ENCODE results near the gene TBC1D13. TPM values are rescaled to one million over a fixed set of nuclear protein-coding genes. Genes with fewer than 3 reads are reported as not detected.

The TBC1D13 gene
- total RNA-seq, 1 donor from 2014 or later: 19.8 TPM

GRCh38 chr9:128800061-128800460 is 13.0 kb downstream of the TBC1D13 start:
- H3K9me3 ChIP-seq: no peaks in the 10 kb centered on the region
- H3K36me3 ChIP-seq: peaks cover 64 to 82% of the 10 kb centered on the region in 2 donors
- no peak for DNase-seq (ENCODE audit: low spot score in 2 of 2)
- H3K27me3 ChIP-seq: no peaks in the 10 kb centered on the region
- H3K4me3 ChIP-seq: no peak overlapping the region
- no peak overlapping the region for H3K27ac ChIP-seq
- no peaks in the 10 kb centered on the region for H3K4me1 ChIP-seq
- TF ChIP-seq, protein P1, sequence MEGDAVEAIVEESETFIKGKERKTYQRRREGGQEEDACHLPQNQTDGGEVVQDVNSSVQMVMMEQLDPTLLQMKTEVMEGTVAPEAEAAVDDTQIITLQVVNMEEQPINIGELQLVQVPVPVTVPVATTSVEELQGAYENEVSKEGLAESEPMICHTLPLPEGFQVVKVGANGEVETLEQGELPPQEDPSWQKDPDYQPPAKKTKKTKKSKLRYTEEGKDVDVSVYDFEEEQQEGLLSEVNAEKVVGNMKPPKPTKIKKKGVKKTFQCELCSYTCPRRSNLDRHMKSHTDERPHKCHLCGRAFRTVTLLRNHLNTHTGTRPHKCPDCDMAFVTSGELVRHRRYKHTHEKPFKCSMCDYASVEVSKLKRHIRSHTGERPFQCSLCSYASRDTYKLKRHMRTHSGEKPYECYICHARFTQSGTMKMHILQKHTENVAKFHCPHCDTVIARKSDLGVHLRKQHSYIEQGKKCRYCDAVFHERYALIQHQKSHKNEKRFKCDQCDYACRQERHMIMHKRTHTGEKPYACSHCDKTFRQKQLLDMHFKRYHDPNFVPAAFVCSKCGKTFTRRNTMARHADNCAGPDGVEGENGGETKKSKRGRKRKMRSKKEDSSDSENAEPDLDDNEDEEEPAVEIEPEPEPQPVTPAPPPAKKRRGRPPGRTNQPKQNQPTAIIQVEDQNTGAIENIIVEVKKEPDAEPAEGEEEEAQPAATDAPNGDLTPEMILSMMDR (IDR thresholded peaks at IDR 0.05): no peak
- intact Hi-C loops (cut with DNase I): no loop called here

- TF ChIP-seq, protein P1 (IDR thresholded peaks at IDR 0.05): no peak
- Histone ChIP-seq H3K9me3 (no peaks in the 10 kb centered on the region), H3K27me3 (no peaks in the 10 kb centered on the region), H3K4me3 (no peak overlapping the region), H3K36me3 (peaks cover 67 to 93% of the 10 kb centered on the region in 2 donors), H3K4me1 (no peaks in the 10 kb centered on the region), H3K27ac (no peak overlapping the region)
- no peak for DNase-seq (ENCODE audit: low spot score in 2 of 2)
- intact Hi-C loops (cut with DNase I): no loop called here
Observed at GRCh38 chr9:128802482-128802881, 15.4 kb downstream of the TBC1D13 start.

DNA sequence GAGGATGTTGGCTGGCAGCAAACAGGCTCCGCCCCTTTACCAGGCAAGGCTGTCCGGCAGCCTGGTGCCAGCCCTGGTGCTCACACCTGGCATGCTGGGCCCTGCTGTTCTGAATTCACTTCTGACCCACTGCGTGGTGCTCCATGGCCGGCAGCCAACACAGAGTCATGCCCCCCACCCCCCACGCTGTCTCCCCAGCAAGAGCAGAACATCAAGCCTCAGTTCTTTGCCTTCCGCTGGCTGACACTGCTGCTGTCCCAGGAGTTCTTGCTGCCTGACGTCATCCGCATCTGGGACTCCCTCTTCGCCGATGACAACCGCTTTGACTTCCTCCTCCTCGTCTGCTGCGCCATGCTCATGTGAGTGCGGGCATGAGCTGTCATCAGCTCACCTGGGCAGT is 18.6 kb downstream of the TBC1D13 start:
- H3K36me3 ChIP-seq: peaks cover 47 to 78% of the 10 kb centered on the region in 2 donors

DNA sequence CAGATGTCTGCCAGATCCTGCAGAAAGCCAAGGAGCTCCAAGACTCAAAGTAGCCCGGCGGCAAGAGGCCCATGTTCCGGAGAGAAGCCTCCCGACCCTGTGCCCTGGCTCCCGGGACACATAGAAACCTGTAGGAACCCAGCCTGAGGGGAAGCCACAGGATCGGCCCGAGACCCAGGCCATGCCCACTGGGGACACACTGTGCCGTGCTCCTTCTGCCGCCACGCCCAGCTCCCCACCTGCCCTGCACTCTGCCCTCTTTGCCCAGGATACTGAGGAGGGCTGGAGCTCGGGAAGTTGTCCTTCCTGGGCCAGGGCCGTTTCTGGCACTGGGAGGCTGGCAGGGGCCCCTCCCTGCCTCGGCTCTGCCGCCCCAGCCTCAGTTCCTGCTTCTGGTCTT is 20.8 kb downstream of the TBC1D13 start:
- H3K36me3 ChIP-seq: peaks cover 42 to 61% of the 10 kb centered on the region in 2 donors

More for the DNA sequence above, 18.6 kb downstream of the TBC1D13 start:
- no peaks in the 10 kb centered on the region for H3K27me3 ChIP-seq
- H3K4me3 ChIP-seq: no peak overlapping the region
- H3K4me1 ChIP-seq: no peaks in the 10 kb centered on the region
- DNase-seq (ENCODE audit: low spot score in 2 of 2): no peak
- H3K27ac ChIP-seq: no peak overlapping the region
- TF ChIP-seq, protein P1 (IDR thresholded peaks at IDR 0.05): no peak
- intact Hi-C loops (cut with DNase I): no loop called here
- no peaks in the 10 kb centered on the region for H3K9me3 ChIP-seq

GRCh38 chr9:128808543-128808942 is 21.5 kb downstream of the TBC1D13 start:
- no peak overlapping the region for H3K27ac ChIP-seq
- no peaks in the 10 kb centered on the region for H3K27me3 ChIP-seq
- no peak for DNase-seq (ENCODE audit: low spot score in 2 of 2)
- H3K4me3 ChIP-seq: no peak overlapping the region
- TF ChIP-seq, protein P1 (IDR thresholded peaks at IDR 0.05): no peak
- H3K36me3 ChIP-seq: peaks cover 34 to 54% of the 10 kb centered on the region in 2 donors
- intact Hi-C loops (cut with DNase I): no loop called here
- H3K4me1 ChIP-seq: no peaks in the 10 kb centered on the region
- H3K9me3 ChIP-seq: no peaks in the 10 kb centered on the region

More for the DNA sequence above, 20.8 kb downstream of the TBC1D13 start:
- H3K4me3 ChIP-seq: no peak overlapping the region
- no peaks in the 10 kb centered on the region for H3K4me1 ChIP-seq
- intact Hi-C loops (cut with DNase I): no loop called here
- H3K9me3 ChIP-seq: no peaks in the 10 kb centered on the region
- no peak for DNase-seq (ENCODE audit: low spot score in 2 of 2)
- TF ChIP-seq, protein P1 (IDR thresholded peaks at IDR 0.05): no peak
- H3K27ac ChIP-seq: no peak overlapping the region
- no peaks in the 10 kb centered on the region for H3K27me3 ChIP-seq

DNA sequence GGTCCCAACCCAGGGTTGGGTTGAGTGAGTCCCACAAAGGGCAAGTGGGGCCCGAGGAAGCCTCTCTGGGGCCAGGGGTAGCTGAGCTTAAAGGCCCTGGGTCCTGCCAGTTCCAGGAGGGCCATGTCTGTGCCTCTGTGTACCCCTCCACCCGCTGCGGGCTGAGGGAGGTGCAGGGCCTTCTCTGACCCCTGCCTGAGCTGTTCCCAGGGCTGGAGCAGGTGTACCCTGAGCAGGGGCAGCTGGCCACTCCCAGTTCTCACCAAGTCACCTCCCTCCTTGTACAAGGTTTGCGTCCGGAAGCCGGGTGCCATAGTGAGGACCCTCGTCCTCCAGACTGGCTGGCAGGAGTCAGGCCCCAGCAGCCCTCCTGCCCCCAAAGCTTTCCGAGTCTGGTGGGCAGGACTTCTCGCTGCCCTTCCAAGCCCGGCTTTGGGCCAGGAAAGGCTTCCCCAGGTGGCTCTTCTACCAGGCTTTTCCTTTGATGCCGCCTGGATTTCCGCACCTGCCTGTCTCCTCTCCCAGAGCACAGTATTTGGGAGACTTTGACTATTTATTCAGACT is 22.1 kb downstream of the TBC1D13 start:
- intact Hi-C loops (cut with DNase I): no loop called here
- Histone ChIP-seq H3K27me3 (no peaks in the 10 kb centered on the region), H3K4me3 (no peak overlapping the region), H3K9me3 (no peaks in the 10 kb centered on the region), H3K4me1 (no peaks in the 10 kb centered on the region), H3K36me3 (peaks cover 29 to 48% of the 10 kb centered on the region in 2 donors), H3K27ac (no peak overlapping the region)
- no peak for DNase-seq (ENCODE audit: low spot score in 2 of 2)
- TF ChIP-seq, protein P1 (IDR thresholded peaks at IDR 0.05): no peak

All from ascending aorta (tissue), 2 donors.